ENCODE results near the gene CCNJ. TPM values are rescaled to one million over a fixed set of nuclear protein-coding genes. Genes with fewer than 3 reads are reported as not detected.
"Not testable (repeated sequence)": the region's sequence is repeated elsewhere in the genome, so short reads cannot be mapped to it uniquely, and the experiment has no call there.

The CCNJ gene, protein sequence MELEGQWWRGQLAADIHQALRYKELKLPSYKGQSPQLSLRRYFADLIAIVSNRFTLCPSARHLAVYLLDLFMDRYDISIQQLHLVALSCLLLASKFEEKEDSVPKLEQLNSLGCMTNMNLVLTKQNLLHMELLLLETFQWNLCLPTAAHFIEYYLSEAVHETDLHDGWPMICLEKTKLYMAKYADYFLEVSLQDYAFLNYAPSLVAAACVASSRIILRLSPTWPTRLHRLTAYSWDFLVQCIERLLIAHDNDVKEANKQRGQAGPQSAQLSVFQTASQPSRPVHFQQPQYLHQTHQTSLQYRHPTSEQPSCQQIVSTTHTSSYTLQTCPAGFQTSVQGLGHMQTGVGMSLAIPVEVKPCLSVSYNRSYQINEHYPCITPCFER
- 10 to 100 TPM in 6 of 10 donors, 1 to 10 TPM in 4; 7.5 to 12.2 (median 10.4) TPM for polyA plus RNA-seq (ENCODE audit: insufficient read length in 10 of 10)
- long read RNA-seq, donor 1, partial matches to known transcripts, result 0 of 1 reads
- long read RNA-seq, donor 1, other reads (novel, unspliced or antisense), result 0 of 1 reads
- long read RNA-seq, donor 2, partial matches to known transcripts, result 0 of 1 reads
- long read RNA-seq, donor 2, other reads (novel, unspliced or antisense), result 0 of 1 reads
- long read RNA-seq, donor 3, result 0 reads
- long read RNA-seq, donor 4, partial matches to known transcripts, result 0 of 2 reads
- long read RNA-seq, donor 4, other reads (novel, unspliced or antisense), result 0 of 2 reads
- long read RNA-seq, donor 5, partial matches to known transcripts, result 0 of 5 reads
- long read RNA-seq, donor 5, other reads (novel, unspliced or antisense), result 0 of 5 reads
- long read RNA-seq, donor 6, partial matches to known transcripts, result 0 of 4 reads
- long read RNA-seq, donor 6, other reads (novel, unspliced or antisense), result 0 of 4 reads
- long read RNA-seq, donor 7, partial matches to known transcripts, result 0 of 2 reads
- long read RNA-seq, donor 7, other reads (novel, unspliced or antisense), result 0 of 2 reads
- long read RNA-seq, donor 8, full-length matches to known transcripts, result 3 of 16 reads
- long read RNA-seq, donor 8, partial matches to known transcripts, result 13 of 16 reads
- long read RNA-seq, donor 8, other reads (novel, unspliced or antisense), result 0 of 16 reads
- long read RNA-seq, donor 9, partial matches to known transcripts, result 0 of 2 reads
- long read RNA-seq, donor 9, other reads (novel, unspliced or antisense), result 0 of 2 reads

GRCh38 chr10:96043033-96043892 is at the start of gene CCNJ:
CCNJ (plus strand) TSS chr10:96043583; CDS start chr10:96044394, 811 bp downstream.
- peak; percentile 90 to 96 (median 93) for DNase-seq

- DNase-seq, result not testable (repeated sequence)
Observed at GRCh38 chr10:95994376-95994775, 49.0 kb upstream of the CCNJ start.

GRCh38 chr10:95998255-95998784 is 45.1 kb upstream of the CCNJ start:
- no peak for DNase-seq

GRCh38 chr10:96013956-96014355 is 29.4 kb upstream of the CCNJ start:
- no peak for DNase-seq

GRCh38 chr10:96014473-96015102 is 28.8 kb upstream of the CCNJ start:
- DNase-seq, result no peak

DNA sequence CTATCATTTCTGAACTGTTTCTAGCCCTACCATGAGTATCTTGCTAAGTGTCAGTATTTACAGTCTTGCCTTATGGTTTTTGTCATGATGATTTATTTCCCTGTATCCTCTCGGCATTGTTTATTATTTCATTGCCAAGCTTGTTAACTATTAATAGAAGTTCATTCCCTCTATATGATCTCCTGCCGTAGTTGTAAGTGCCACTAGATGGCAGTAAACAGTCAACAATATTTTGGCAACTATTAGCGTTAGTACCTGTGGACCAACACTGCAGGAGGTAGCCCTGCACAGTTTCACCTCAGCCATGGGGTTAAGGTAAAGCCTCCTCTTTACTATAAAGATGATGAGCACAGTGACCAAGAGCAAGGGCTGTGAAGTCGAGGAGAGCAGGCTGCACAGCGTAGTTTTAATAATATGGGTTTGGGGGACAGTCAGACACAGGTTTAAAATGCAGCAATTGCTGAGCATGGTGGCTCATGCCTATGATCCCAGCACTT is 26.1 kb upstream of the CCNJ start:
- peak; percentile 41 to 69 (median 42) for DNase-seq

GRCh38 chr10:96021332-96021731 is 22.1 kb upstream of the CCNJ start:
- no peak for DNase-seq

GRCh38 chr10:96022739-96023138 is 20.6 kb upstream of the CCNJ start:
- no peak for DNase-seq

GRCh38 chr10:96023168-96023567 is 20.2 kb upstream of the CCNJ start:
- DNase-seq, result no peak

- peak in 1 of 3 donors; percentile 2 for DNase-seq
Observed at GRCh38 chr10:96025566-96025965, 17.8 kb upstream of the CCNJ start.

DNA sequence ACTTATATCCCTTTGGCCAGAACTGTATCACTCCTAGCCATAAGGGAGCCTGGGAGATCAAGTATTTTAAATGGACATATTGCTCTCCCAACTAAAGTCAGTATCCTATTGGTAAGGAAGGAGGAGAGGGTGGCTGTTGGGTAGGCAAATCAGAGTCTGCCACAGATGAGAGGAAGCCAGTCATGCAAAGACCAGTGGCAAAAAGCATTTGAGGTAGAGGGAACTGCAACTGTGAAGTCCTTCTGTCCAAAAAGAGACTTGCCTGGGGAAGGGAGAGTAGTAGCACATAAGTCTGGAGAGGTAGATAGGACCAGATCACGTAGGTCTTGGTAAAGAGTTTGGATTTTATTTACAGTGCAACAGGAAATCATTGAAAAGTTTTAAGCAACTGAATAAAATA is 8.8 kb upstream of the CCNJ start:
- DNase-seq, result no peak

GRCh38 chr10:96038476-96039387 is 4.7 kb upstream of the CCNJ start:
- DNase-seq, result no peak

- DNase-seq, result no peak
Observed at GRCh38 chr10:96041146-96041545, 2.2 kb upstream of the CCNJ start.

DNA sequence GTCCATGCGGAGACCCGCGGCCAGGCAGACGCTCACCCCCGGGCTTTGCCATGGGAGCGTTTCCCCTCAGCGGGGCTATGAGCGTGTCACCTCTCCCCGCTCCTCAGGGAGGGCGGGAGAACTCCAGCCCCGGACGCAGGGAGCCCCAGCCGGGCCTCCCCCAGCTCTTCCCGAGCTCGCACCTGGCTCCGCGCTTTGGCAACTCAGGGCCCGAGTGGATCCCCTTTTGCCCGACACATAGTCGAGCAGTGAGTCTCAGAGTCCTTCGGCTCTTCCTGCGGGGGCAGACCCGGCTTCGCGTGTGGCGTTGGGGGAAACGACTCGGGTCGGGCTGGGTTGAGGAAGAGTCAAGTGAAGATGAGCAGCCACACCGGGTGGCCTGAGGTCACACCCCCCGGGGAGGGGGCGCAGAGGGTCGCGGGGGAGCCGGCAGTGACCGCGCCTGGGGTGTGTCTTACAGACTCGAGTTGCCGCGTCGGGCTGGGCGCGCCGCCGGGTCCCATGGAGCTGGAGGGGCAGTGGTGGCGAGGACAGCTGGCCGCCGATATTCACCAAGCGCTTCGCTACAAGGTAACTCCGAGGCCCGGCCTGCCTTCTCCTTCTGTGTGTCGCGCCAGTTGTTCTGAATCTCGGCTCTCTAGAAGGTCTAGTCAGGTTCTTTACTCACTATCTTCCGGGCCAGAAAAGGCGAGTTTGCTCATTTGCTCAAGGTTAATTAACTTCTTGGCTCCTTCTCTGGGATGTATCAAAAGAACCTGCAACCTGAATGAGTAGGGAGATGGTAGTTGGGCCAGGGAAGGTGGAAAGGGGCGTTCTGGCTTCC is 721 bp downstream of the CCNJ start:
- DNase-seq, result peak; percentile 32 to 83 (median 52)

DNA sequence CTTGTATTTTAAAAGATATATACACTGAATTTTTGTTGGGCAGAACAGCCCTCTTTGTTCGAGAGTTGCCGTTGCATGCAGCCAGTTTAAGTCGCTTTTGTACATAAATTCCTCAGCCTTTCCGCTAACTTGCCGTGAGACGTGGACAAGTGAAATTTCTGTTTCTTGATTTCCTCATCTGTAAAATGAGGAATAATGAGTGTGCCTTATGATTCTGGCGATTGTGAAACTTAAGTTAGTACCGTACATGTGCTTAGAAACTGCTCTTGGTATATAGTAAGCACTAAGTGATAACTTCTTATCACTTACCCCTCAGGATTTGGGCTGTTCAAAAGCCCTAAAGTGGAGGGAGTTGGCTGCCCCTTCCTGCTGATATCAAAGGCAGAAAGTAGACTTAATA is 1.4 kb downstream of the CCNJ start:
- DNase-seq, result peak in 2 of 3 donors; percentile 10 to 16

- no peak for DNase-seq
Observed at GRCh38 chr10:96046546-96046945, 3.2 kb downstream of the CCNJ start.

DNA sequence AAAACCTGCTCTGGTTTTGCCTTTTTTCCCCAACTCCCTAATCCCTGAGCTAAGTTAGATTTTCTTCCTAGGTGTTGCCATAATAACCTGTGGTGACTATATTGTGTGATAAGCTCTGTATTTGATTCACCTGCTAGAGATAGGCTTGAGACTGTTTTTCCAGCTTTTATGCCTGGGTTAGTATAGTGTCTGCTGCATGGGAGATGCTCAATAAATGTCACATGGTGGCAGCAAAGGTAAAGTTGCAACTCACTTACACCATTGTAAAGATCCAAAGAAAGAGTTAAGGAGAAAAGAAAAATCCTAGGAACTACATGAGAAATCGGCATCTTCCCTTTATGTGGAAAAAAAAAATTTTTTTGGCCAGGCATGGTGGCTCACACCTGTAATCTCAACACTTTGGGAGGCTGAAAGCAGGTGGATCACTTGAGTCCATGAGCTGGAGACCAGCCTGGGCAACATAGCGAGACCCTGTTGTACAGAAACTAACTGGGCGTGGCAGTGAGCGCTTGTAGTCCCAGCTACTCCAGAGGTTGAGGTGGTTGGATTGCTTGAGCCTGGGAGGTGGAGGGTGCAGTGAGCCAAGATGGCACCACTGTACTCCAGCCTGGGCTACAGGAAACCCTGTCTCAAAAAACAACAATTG is 3.7 kb downstream of the CCNJ start:
- no peak for DNase-seq
